ENCODE results near the gene POMT2. TPM values are rescaled to one million over a fixed set of nuclear protein-coding genes. Genes with fewer than 3 reads are reported as not detected.

The POMT2 gene
- total RNA-seq, 1 donor from 2014 or later: 14.6 TPM

GRCh38 chr14:77264466-77265186 is 56.1 kb downstream of the POMT2 start:
- peaks cover 0 to 12% (median 11%) of the 10 kb centered on the region in 3 donors for H3K4me1 ChIP-seq (ENCODE audit: control insufficient read depth in 3 of 3, insufficient read depth in 3 of 3, low read length in 3 of 3)
- no peak overlapping the region for H3K4me3 ChIP-seq (ENCODE audit: low read length in 3 of 3)
- H3K9ac ChIP-seq (ENCODE audit: low read depth in 1 of 3, low read length in 3 of 3): peak overlapping the region in 1 of 3 donors; percentile 8
- H3K36me3 ChIP-seq (ENCODE audit: control insufficient read depth in 3 of 3, insufficient read depth in 3 of 3, low read length in 3 of 3): no peaks in the 10 kb centered on the region
- H3K9me3 ChIP-seq (ENCODE audit: control insufficient read depth in 3 of 3, low read length in 3 of 3): peaks cover 0 to 3% (median 2%) of the 10 kb centered on the region in 3 donors
- peaks cover 14 to 33% (median 23%) of the 10 kb centered on the region in 3 donors for H3K27me3 ChIP-seq (ENCODE audit: control insufficient read depth in 3 of 3, insufficient read depth in 3 of 3, low read length in 3 of 3)
- no peak overlapping the region for H3K27ac ChIP-seq (ENCODE audit: low read depth, low read length)

DNA sequence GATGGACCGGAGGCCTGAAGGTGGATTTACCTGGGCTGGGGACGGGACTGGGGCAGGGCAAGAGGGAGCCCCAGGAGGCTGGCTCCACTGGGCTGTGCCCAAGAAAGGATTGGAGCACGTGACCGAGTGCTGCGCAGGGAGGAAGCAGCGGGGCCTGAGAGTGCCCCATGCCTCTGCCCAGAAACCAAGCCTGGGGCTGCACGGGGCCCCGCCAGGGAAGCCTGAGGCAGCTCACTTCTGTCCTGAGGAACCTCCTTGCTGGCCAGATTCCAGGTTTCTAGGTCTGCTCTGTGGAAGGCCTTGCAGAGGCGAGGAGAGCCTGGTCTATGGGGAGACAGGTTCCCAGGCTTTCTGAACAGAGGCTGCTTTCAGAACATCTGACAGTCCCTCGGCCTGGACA is 60.1 kb downstream of the POMT2 start:
- Histone ChIP-seq H3K9ac (ENCODE audit: low read depth in 1 of 3, low read length in 3 of 3) (no peak overlapping the region), H3K4me1 (ENCODE audit: control insufficient read depth in 3 of 3, insufficient read depth in 3 of 3, low read length in 3 of 3) (peaks cover 0 to 11% (median 11%) of the 10 kb centered on the region in 3 donors), H3K27me3 (ENCODE audit: control insufficient read depth in 3 of 3, insufficient read depth in 3 of 3, low read length in 3 of 3) (peaks cover 0 to 22% (median 0%) of the 10 kb centered on the region in 3 donors), H3K4me3 (ENCODE audit: low read length in 3 of 3) (no peak overlapping the region), H3K9me3 (ENCODE audit: control insufficient read depth in 3 of 3, low read length in 3 of 3) (no peaks in the 10 kb centered on the region), H3K27ac (ENCODE audit: low read depth, low read length) (no peak overlapping the region), H3K36me3 (ENCODE audit: control insufficient read depth in 3 of 3, insufficient read depth in 3 of 3, low read length in 3 of 3) (no peaks in the 10 kb centered on the region)

- Histone ChIP-seq H3K9me3 (ENCODE audit: control insufficient read depth in 3 of 3, low read length in 3 of 3) (no peaks in the 10 kb centered on the region), H3K27me3 (ENCODE audit: control insufficient read depth in 3 of 3, insufficient read depth in 3 of 3, low read length in 3 of 3) (peaks cover 0 to 22% (median 0%) of the 10 kb centered on the region in 3 donors)
Measured at GRCh38 chr14:77260199-77260598, 60.5 kb downstream of the POMT2 start.

GRCh38 chr14:77259025-77259715 is 61.5 kb downstream of the POMT2 start:
- H3K4me3 ChIP-seq (ENCODE audit: low read length in 3 of 3): no peak overlapping the region
- H3K27me3 ChIP-seq (ENCODE audit: control insufficient read depth in 3 of 3, insufficient read depth in 3 of 3, low read length in 3 of 3): peaks cover 0 to 22% (median 0%) of the 10 kb centered on the region in 3 donors
- no peaks in the 10 kb centered on the region for H3K9me3 ChIP-seq (ENCODE audit: control insufficient read depth in 3 of 3, low read length in 3 of 3)
- peaks cover 0 to 3% (median 2%) of the 10 kb centered on the region in 3 donors for H3K4me1 ChIP-seq (ENCODE audit: control insufficient read depth in 3 of 3, insufficient read depth in 3 of 3, low read length in 3 of 3)
- no peak overlapping the region for H3K9ac ChIP-seq (ENCODE audit: low read depth in 1 of 3, low read length in 3 of 3)
- H3K36me3 ChIP-seq (ENCODE audit: control insufficient read depth in 3 of 3, insufficient read depth in 3 of 3, low read length in 3 of 3): no peaks in the 10 kb centered on the region
- no peak overlapping the region for H3K27ac ChIP-seq (ENCODE audit: low read depth, low read length)

More at GRCh38 chr14:77260199-77260598, 60.5 kb downstream of the POMT2 start:
- Histone ChIP-seq H3K9ac (ENCODE audit: low read depth in 1 of 3, low read length in 3 of 3) (no peak overlapping the region), H3K4me1 (ENCODE audit: control insufficient read depth in 3 of 3, insufficient read depth in 3 of 3, low read length in 3 of 3) (peaks cover 0 to 11% (median 11%) of the 10 kb centered on the region in 3 donors), H3K4me3 (ENCODE audit: low read length in 3 of 3) (no peak overlapping the region), H3K36me3 (ENCODE audit: control insufficient read depth in 3 of 3, insufficient read depth in 3 of 3, low read length in 3 of 3) (no peaks in the 10 kb centered on the region), H3K27ac (ENCODE audit: low read depth, low read length) (no peak overlapping the region)

DNA sequence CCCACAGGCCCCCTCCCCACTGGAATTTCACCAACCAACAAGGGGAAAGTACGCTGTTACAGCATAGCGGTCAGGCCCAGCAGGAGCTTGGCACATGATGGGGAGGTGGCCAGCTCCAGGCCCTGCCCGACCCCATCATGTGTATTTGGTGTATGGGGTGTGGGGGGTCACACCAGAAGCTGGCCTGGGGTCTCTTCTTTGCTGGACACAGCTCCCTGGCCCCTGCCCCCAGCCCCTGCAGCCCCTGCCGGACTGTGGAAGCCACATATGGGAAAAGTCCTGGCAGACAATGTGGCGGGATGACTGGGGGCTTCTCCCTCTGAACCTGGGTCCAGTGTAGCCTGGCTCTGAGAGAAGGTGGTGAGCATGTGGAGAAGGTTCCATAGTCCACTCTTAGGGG is 62.1 kb downstream of the POMT2 start:
- H3K36me3 ChIP-seq (ENCODE audit: control insufficient read depth in 3 of 3, insufficient read depth in 3 of 3, low read length in 3 of 3): no peaks in the 10 kb centered on the region
- H3K4me1 ChIP-seq (ENCODE audit: control insufficient read depth in 3 of 3, insufficient read depth in 3 of 3, low read length in 3 of 3): no peaks in the 10 kb centered on the region
- H3K27ac ChIP-seq (ENCODE audit: low read depth, low read length): no peak overlapping the region
- peaks cover 0 to 28% (median 5%) of the 10 kb centered on the region in 3 donors for H3K27me3 ChIP-seq (ENCODE audit: control insufficient read depth in 3 of 3, insufficient read depth in 3 of 3, low read length in 3 of 3)
- H3K9ac ChIP-seq (ENCODE audit: low read depth in 1 of 3, low read length in 3 of 3): no peak overlapping the region
- H3K9me3 ChIP-seq (ENCODE audit: control insufficient read depth in 3 of 3, low read length in 3 of 3): no peaks in the 10 kb centered on the region
- no peak overlapping the region for H3K4me3 ChIP-seq (ENCODE audit: low read length in 3 of 3)

DNA sequence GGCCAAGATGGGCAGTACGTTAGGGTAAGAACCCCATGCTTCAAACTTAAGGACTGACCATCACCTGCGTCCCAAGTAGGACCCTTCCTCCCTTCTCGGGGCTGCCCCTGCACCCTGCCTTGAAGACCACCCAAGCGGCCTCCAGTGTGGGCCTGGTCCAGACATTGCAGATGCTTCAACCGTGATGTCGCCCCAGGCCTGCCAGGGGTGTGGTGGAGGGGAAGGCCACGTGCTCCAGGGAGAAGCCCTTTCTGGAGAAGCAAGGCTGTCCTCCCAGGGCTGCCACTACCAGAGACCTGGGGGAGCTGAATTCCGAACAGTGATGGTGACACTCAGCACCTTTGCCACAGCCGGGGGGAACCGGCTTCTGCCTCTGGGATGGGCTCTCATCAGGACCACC is 63.0 kb downstream of the POMT2 start:
- Histone ChIP-seq H3K4me3 (ENCODE audit: low read length in 3 of 3) (no peak overlapping the region), H3K27me3 (ENCODE audit: control insufficient read depth in 3 of 3, insufficient read depth in 3 of 3, low read length in 3 of 3) (peaks cover 0 to 34% (median 6%) of the 10 kb centered on the region in 3 donors), H3K9me3 (ENCODE audit: control insufficient read depth in 3 of 3, low read length in 3 of 3) (no peaks in the 10 kb centered on the region)

DNA sequence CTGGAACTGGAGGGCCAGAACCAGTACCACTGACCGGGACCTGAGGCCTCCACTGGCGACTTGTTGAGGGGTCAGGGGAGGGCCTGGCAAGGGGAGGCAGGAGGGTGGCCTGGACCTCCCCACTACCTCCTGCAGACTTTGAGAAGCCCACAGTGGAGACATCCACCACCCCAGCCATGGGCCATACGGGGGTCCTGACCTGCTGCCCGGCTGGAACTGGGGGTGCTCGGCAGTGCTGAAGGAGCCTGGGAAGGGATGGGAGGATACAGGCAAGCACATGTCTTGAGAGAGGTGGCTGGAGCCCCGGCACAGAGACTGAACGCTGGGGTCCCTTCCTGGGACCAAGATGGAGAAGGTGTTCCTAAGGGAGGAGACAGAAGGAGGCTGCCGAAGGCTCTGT is 64.0 kb downstream of the POMT2 start:
- no peak overlapping the region for H3K27ac ChIP-seq (ENCODE audit: low read depth, low read length)
- H3K4me3 ChIP-seq (ENCODE audit: low read length in 3 of 3): no peak overlapping the region
- peaks cover 5 to 39% (median 10%) of the 10 kb centered on the region in 3 donors for H3K27me3 ChIP-seq (ENCODE audit: control insufficient read depth in 3 of 3, insufficient read depth in 3 of 3, low read length in 3 of 3)
- H3K36me3 ChIP-seq (ENCODE audit: control insufficient read depth in 3 of 3, insufficient read depth in 3 of 3, low read length in 3 of 3): no peaks in the 10 kb centered on the region
- no peaks in the 10 kb centered on the region for H3K9me3 ChIP-seq (ENCODE audit: control insufficient read depth in 3 of 3, low read length in 3 of 3)
- no peaks in the 10 kb centered on the region for H3K4me1 ChIP-seq (ENCODE audit: control insufficient read depth in 3 of 3, insufficient read depth in 3 of 3, low read length in 3 of 3)
- H3K9ac ChIP-seq (ENCODE audit: low read depth in 1 of 3, low read length in 3 of 3): no peak overlapping the region

More for the DNA sequence above, 63.0 kb downstream of the POMT2 start:
- Histone ChIP-seq H3K4me1 (ENCODE audit: control insufficient read depth in 3 of 3, insufficient read depth in 3 of 3, low read length in 3 of 3) (no peaks in the 10 kb centered on the region), H3K9ac (ENCODE audit: low read depth in 1 of 3, low read length in 3 of 3) (no peak overlapping the region), H3K27ac (ENCODE audit: low read depth, low read length) (no peak overlapping the region), H3K36me3 (ENCODE audit: control insufficient read depth in 3 of 3, insufficient read depth in 3 of 3, low read length in 3 of 3) (no peaks in the 10 kb centered on the region)

DNA sequence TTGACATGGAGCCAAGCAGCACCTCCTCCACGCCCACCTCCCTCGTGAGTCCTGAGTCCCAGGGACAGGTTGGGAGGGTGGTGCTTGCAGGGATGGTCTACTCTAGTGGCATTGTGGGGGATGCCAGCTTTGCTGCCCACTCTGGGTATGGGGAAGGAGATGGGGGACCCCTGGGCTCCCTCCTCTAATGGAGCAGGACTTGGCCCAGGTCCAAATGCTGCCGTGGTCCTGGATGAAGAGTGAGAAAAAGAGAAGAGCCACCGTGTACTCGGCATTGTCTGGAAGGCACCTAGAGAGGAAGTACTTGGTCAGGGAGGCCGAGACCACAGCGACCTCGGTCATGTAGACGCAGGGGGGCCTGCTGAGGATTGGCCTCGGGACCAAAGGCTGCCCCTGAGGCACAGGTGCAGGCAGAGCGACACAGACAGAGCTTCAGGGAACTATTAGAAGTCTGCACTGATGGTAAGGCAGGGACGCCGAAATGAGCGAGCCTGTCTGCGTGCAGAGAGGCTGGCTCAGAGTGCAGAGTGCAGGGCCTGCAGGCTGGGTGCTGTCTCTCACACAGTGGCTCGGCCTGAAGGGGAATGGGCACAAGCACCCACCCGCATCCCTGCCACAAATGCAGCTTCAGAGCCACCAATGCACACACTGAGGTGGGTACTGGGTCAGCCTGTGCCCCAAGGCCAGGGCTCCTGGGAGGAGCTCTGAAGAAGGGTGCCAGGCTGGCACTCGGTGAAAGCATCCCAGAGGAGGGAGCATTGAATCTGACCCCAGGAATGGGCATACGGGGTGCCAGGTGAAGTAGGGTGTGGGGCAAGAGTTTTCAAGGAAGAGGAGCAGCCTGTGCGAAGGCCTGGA is 67.1 kb downstream of the POMT2 start:
- no peak overlapping the region for H3K4me3 ChIP-seq (ENCODE audit: low read length in 3 of 3)
- H3K9ac ChIP-seq (ENCODE audit: low read depth in 1 of 3, low read length in 3 of 3): no peak overlapping the region
- H3K27me3 ChIP-seq (ENCODE audit: control insufficient read depth in 3 of 3, insufficient read depth in 3 of 3, low read length in 3 of 3): peaks cover 6 to 37% (median 10%) of the 10 kb centered on the region in 3 donors
- H3K36me3 ChIP-seq (ENCODE audit: control insufficient read depth in 3 of 3, insufficient read depth in 3 of 3, low read length in 3 of 3): no peaks in the 10 kb centered on the region
- no peaks in the 10 kb centered on the region for H3K9me3 ChIP-seq (ENCODE audit: control insufficient read depth in 3 of 3, low read length in 3 of 3)
- H3K27ac ChIP-seq (ENCODE audit: low read depth, low read length): no peak overlapping the region
- no peaks in the 10 kb centered on the region for H3K4me1 ChIP-seq (ENCODE audit: control insufficient read depth in 3 of 3, insufficient read depth in 3 of 3, low read length in 3 of 3)

- H3K4me3 ChIP-seq (ENCODE audit: low read length in 3 of 3): no peak overlapping the region
- H3K9ac ChIP-seq (ENCODE audit: low read depth in 1 of 3, low read length in 3 of 3): no peak overlapping the region
- H3K9me3 ChIP-seq (ENCODE audit: control insufficient read depth in 3 of 3, low read length in 3 of 3): no peaks in the 10 kb centered on the region
Measured at GRCh38 chr14:77251870-77252269, 68.8 kb downstream of the POMT2 start.

More at GRCh38 chr14:77251870-77252269, 68.8 kb downstream of the POMT2 start:
- Histone ChIP-seq H3K27ac (ENCODE audit: low read depth, low read length) (no peak overlapping the region), H3K36me3 (ENCODE audit: control insufficient read depth in 3 of 3, insufficient read depth in 3 of 3, low read length in 3 of 3) (no peaks in the 10 kb centered on the region), H3K4me1 (ENCODE audit: control insufficient read depth in 3 of 3, insufficient read depth in 3 of 3, low read length in 3 of 3) (no peaks in the 10 kb centered on the region), H3K27me3 (ENCODE audit: control insufficient read depth in 3 of 3, insufficient read depth in 3 of 3, low read length in 3 of 3) (peaks cover 6 to 29% (median 10%) of the 10 kb centered on the region in 3 donors)
